GM12891 (cell line): Measurements from ENCODE around the gene NKX2-4.

Experiments used
- POLR2A ChIP-seq: IDR thresholded peaks from 2 replicates; pipeline ENCODE4 v1.6.1; 2011; ENCODE audit warnings: low read depth, low read length, control low read depth
- POLR2AphosphoS5 ChIP-seq: IDR thresholded peaks from 2 replicates; pipeline ENCODE4 v1.6.1; 2011; ENCODE audit warnings: low read depth, low read length, control low read depth
- POU2F2 ChIP-seq: IDR thresholded peaks from 2 replicates; pipeline ENCODE4 v1.6.1; 2011; ENCODE audit warnings: low read depth, mild to moderate bottlenecking, control low read depth, low read length, moderate library complexity
- TAF1 ChIP-seq: IDR thresholded peaks from 2 replicates; pipeline ENCODE4 v1.6.1; 2011; ENCODE audit warnings: low read depth, low read length, control low read depth

GRCh38 chr20:21368791-21369190 lies 28.5 kb downstream of the NKX2-4 start:
- TF ChIP-seq POU2F2 (no peak), POLR2AphosphoS5 (no peak), POLR2A (no peak), TAF1 (no peak)
